HL-60/S4 treated with phorbol 12-myristate 13-acetate at 8.2 ng/mL for 4 days and 3 days (cell line): ENCODE results near the gene FXYD3.
"Not testable (repeated sequence)": the region's sequence is repeated elsewhere in the genome, so short reads cannot be mapped to it uniquely, and the experiment has no call there.

ENCODE experiments used
- in situ Hi-C: fragments of 300-500 bp; cut with MboI; formaldehyde crosslinking; loops from 2 replicates; pipeline ENCODE4 v1.15.0; 2022; ENCODE audit warnings: low sequenced_read_pairs

FXYD3 gene

GRCh38 chr19:35140962-35141836 lies 25.6 kb downstream of the FXYD3 start:
- in situ Hi-C loops = no loop called here

DNA sequence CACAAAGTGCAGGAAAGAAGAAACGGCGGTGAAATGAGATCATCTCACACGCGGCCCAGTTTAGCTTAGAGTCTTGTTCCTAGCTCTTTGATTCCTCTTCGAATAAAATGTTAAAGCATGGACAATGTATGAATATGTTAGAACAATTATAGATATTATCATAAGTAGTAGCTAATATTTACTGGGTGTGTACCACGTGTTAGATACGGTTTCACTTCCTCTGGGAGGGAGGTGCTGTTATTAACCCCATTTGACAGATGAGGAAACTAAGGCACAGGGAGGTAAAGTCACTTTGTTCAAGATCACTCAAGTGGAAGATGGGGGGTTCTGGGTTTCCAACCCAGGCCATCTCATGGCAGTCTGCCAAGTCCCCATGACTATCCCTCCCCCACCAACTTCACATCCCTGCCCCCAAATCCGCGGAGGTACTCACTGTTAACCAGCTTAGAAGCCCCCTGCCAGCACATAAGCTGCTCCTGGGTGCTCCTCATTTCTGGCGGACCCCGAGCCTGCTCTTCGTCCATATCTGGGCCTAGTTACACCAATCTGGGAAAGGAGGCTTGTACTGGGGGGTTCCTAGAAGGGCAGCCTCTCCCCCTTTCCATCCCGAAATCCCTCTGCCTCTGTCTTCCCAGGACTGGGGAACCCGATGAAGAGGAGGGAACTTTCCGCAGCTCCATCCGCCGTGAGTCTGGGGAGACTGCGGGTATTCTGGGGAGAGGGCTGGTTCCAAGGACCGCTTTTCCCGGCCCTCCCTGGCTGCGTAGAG lies 26.4 kb downstream of the FXYD3 start:
- in situ Hi-C loops = no loop called here

- in situ Hi-C loops = no loop called here
Measured at GRCh38 chr19:35142606-35143230, 27.1 kb downstream of the FXYD3 start.

GRCh38 chr19:35143231-35143715 lies 27.6 kb downstream of the FXYD3 start, which contains the start of gene FXYD7:
TSS of gene FXYD7 (plus strand) at chr19:35143255. CDS start at chr19:35143334, 79 bp downstream.
- in situ Hi-C loops = no loop called here

DNA sequence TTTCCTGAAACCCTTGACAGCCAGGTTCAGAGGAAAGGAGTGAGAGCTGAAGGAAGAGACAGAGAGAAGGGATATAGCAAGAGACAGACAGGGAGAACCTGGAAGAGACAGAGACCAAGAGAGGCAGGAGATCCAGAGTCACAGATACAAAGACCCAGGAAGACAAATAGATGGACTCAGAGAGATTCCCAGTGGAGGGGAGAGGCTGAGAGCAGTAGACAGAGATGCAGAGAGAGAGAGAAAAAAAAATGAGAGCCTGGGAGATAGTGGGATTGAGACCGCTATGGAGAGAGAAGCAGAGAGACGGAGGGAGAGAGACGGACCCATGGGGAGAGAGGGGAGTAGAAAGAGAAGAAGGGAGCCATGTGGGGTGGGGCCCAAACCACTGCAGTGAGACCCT lies 28.2 kb downstream of the FXYD3 start:
- in situ Hi-C loops = no loop called here

- in situ Hi-C loops = no loop called here
Measured at GRCh38 chr19:35144259-35144599, 28.6 kb downstream of the FXYD3 start.

DNA sequence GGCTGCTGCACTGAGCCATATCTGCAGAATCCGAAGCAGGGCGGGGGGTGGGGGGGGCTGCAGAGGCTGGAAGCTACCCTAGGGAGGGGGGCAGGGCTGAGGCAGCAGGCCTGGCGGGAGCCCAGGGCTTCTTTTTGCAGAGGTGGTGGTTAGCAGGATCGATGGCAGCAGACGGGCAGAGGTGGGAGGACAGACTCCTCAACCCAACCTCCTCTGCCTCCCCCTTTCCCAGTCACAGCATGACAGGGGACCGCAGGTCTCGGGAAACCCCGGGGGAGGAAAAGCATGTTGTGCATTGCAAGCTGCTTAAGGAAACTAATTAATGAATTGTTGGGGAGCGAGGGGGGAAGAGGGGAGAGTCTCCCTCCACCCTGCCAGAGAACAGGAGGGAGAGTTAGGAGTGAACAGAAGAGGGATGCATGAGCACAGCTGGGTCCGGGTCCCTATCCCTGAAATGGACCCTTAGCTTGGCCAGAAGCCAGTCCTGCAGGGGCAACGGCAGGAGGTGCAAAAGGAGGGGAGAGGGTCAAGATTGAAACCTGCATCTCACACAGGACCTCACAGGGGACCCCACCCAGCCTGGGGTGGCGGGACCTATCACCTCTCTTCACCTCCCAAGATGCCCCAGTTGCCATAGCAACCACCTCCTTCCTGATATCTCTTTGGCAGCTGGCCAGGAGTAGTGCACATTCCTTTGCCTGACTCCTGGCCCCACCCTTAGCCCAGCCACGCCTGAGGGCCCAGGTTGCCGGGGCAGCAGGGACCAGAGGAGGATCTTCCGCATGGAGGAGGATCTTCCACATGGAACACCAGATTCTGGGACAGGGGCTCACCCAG lies 29.2 kb downstream of the FXYD3 start:
- in situ Hi-C loops = no loop called here

DNA sequence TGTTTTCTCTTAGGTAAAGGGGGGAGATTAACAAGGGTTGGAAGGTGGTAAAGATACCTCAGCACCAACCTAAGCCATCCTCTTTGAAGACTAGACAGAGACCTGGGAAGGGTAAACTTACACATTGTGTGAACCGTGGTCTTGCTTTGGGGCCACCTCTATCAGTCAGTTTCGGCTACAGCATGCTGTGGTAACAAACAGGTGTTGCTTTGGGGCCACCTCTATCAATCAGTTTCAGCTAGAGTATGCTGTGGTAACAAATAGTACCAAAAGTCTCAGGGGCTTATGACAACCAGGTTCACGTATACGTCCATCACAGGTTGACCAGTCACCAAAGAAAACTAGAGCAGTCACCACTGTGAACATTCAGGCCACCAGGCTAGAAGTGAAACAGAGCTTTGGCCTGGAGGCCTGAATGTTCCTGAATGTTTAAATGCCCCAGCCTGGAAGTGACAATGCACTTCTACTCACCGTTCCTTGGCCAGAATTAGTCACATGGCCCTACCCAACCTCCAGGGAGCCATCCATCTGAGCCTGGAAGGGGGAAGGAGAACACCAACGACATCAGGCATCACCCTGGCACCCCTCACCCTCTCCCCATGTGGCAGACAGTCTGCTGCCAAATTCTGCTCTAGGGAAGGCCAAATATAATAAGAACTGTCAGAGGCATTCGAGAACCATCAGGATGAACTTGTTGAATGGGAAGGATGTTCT lies 31.3 kb downstream of the FXYD3 start:
- in situ Hi-C loops = no loop called here

GRCh38 chr19:35149463-35149862 lies 33.8 kb downstream of the FXYD3 start:
- in situ Hi-C loops = no loop called here

DNA sequence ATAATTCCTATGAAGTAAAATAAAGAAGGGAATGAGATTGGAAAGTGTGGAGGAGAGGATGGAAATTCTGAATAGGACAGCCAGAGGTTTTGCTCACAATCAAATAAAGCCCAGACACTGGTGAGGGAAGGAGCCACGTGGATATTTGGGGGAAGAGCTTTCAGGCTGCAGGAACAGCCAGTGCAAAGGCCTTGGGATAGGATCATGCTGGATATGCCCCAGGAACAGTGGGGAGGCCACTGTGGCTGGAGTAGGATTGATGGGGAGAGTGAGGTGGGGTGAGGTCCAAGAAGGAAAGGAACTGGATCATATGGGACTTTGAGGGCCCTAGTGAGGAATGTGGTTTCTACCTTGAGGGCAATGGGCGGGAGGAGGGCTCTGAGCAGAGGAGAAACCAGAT lies 34.8 kb downstream of the FXYD3 start:
- in situ Hi-C loops = no loop called here

DNA sequence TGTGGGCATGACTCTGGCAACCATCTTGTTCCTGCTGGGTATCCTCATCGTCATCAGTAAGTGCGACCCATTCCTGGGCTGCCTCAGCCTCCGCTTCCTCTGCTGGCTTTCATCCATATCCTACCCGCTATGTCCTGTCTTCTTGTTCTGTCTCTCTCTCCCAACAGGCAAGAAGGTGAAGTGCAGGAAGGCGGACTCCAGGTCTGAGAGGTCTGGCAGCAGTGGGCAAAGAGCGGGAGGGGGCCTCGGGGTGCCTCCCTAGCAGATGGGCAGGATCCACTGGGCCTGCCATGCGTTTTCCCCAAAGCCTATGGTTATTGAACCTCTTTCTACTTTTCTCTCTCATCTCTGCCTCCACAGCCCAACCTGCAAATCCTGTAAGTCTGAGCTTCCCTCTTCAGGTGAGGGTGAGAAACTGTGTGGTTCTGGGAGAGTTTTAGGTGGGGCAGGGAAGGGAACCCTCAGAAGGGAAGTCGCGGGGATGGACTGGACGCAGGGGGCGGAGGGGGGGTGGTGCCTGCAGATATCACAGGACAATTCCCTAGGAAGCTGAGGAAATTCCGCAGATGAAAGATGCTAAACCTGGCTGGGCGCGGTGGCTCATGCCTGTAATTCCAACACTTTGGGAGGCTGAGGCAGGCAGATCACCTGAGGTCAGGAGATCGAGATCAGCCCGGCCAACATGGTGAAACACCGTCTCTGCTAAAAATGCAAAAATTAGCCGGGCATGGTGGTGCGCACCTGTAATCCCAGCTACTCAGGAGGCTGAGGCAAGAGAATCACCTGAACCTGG lies 35.8 kb downstream of the FXYD3 start:
- in situ Hi-C loops = no loop called here

GRCh38 chr19:35153129-35153522 lies 37.5 kb downstream of the FXYD3 start:
- in situ Hi-C loops = not testable (repeated sequence)

- in situ Hi-C loops = no loop called here
Measured at GRCh38 chr19:35153701-35154524, 38.3 kb downstream of the FXYD3 start.

DNA sequence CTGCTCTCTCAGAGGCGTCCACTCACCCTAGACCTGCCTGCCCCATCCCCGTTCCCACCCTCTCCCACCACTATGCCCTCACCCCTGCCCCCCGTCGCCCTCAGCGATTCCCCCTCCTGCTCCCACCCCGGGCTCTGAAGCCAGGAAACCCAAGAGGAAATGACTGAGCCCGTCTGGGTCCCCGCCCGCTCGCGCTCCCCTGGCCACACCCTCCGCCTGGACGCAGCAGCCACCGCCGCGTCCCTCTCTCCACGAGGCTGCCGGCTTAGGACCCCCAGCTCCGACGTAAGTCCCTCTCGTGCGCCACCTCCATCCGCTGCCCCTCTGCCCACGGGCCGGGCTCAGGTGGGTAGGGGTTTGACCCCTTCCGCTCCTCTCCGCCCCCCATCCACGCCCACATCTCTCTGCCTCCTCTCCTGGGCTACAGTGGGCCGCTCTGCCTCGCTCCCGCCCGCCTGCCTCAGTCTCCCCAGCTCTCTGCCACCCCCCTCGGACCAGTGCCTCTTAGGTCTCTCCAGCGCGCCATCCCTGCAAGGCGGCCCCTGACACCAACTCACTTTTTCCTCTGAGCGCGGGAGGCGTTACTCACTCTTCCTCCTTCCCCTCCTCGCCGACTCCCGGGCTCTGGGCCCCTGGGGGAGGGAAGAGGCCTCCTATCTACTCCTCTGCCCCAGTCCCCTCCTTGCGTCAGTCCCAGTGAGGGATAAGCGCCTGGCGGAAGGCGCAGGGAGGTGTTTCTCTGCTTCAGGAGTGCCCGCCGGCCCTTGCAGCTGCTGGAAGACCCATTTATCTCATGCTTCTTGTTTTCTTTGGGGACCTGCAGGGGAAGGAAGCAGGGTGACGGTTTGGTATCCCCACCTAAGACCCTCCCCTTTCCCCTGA lies 39.1 kb downstream of the FXYD3 start, which contains the start of gene FXYD5:
Gene FXYD5 (plus strand): TSS at position 211 of the 882 bp plus-strand sequence. CDS start 816 bp downstream, outside the sequence.
- in situ Hi-C loops = no loop called here

GRCh38 chr19:35155441-35155840 lies 39.8 kb downstream of the FXYD3 start:
- in situ Hi-C loops = no loop called here

- in situ Hi-C loops = no loop called here
Measured at GRCh38 chr19:35155981-35156672, 40.5 kb downstream of the FXYD3 start.

DNA sequence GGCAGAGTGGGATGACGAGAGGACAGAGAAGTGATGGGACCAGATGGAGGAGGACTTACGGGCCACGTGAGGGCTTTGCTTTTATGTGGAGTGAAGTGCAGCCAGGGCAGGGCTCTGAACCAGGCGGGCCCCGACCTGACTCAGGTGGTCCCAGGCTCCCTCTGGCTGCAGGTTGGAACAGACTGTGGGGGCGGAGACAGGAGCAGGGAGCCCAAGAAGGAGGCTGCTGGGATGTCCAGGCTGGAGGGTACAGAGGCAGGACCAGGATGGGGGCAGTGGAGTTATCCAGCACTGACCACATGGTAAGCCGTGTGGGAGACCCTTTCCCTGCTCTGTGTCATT lies 41.0 kb downstream of the FXYD3 start:
- in situ Hi-C loops = no loop called here
